Neural progenitor cell (in vitro differentiated cells): Measurements from ENCODE around the gene TTC4.

Source experiments
- CTCF ChIP-seq: fragments of 200-600 bp; sonication (generic); IDR thresholded peaks from 2 replicates; pipeline ENCODE4 v1.5.1; 2017; ENCODE audit warnings: antibody characterized with exemption, mild to moderate bottlenecking
- EZH2phosphoT487 ChIP-seq: fragments of 200-600 bp; sonication (generic); IDR thresholded peaks from 2 replicates; pipeline ENCODE4 v1.6.1; 2017; ENCODE audit warnings: antibody characterized with exemption

DNA sequence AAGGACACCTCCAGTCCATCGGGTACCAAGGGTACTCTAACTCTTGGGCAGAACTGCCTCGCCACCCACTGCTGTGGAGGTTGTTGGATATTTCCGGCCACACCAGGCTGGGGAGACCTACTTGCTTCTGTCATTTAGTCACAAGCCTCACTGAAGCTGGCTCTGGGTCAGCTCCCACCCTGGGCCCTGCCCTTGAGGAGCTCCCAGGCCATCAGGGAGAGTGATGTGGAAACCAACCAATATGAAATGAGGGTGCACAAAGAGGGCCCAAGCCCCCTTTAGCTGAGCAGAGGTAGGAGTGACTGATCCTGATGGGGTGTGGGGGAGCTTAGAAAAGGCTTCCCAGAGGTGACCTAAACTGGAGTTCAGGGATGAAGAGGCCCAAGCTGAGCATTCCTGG is 29.0 kb downstream of the TTC4 start:
- TF ChIP-seq CTCF, result no peak
- no peak for TF ChIP-seq EZH2phosphoT487
